ENCODE data around the gene TKT. TPM values are rescaled to one million over a fixed set of nuclear protein-coding genes. Genes with fewer than 3 reads are reported as not detected.

TKT gene
- total RNA-seq, 1 experiment from 2014 or later, result 339 TPM

DNA sequence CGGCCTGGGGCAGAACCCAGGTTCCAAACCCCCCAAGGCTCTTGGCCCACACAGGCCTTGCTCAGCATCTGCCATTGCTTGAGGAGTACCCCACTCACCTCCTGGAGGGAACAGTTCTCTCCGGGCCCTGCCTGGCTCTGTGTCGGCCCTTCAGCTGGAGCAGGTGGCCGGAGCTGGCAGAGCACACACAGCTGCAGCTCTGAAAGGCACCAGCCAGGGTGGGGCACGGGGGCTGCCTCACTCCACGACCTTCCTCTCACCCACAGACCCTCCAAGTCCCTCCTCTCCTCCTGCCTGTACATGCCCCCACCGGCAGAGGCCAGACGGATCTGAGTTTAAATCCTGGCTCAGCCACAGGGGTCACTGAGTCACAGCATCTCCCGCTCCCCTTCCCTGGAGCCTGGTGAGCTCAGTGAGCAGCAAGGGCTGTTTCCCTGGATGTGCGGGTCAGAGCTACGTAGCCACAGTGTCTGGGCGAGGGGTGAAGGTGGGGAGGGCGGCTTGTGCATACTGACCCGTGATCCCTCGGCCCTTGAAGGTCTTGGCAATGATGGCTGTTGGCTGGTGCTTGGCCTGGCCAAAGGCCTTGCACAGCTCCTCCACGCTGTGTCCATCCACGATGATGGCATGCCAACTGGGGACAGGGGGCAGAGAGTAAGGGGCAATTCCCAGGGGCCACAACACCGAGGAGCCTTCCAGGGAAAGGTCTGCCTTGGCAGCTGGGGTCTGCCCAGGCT, 23.0 kb downstream of the TKT start:
- DNase-seq, result no peak
- H3K27me3 ChIP-seq (replicated peaks; ENCODE audit: control insufficient read depth, insufficient read depth, low read length), result no peaks in the 10 kb centered on the region
- Mint-ChIP-seq H3K4me1 (ENCODE audit: low read depth, unreplicated experiment) (no peaks in the 10 kb centered on the region), H3K27me3 (ENCODE audit: insufficient read depth, unreplicated experiment) (no peaks in the 10 kb centered on the region), H3K4me3 (ENCODE audit: unreplicated experiment) (no peak overlapping the region), H3K36me3 (ENCODE audit: insufficient read depth, unreplicated experiment) (peaks cover 86% of the 10 kb centered on the region), H3K9me3 (ENCODE audit: unreplicated experiment) (no peaks in the 10 kb centered on the region), H3K27ac (ENCODE audit: unreplicated experiment) (no peak overlapping the region)
- intact Hi-C loops (cut with micrococcal nuclease; ENCODE audit: unreplicated experiment), result no loop called here
- no peak overlapping the region for H3K4me3 ChIP-seq (ENCODE audit: low read depth, low read length)
- peaks cover 7% of the 10 kb centered on the region for H3K36me3 ChIP-seq (ENCODE audit: control insufficient read depth, insufficient read depth, low read length)
- POLR2A ChIA-PET, result no interaction called here
- peaks cover 2% of the 10 kb centered on the region; the same call in 1 of the 2 replicates for H3K4me1 ChIP-seq
- H3K9me3 ChIP-seq, result no peaks in the 10 kb centered on the region
- BruUV-seq (replicated peaks), result no TSS peak
- TF ChIP-seq, protein P1, sequence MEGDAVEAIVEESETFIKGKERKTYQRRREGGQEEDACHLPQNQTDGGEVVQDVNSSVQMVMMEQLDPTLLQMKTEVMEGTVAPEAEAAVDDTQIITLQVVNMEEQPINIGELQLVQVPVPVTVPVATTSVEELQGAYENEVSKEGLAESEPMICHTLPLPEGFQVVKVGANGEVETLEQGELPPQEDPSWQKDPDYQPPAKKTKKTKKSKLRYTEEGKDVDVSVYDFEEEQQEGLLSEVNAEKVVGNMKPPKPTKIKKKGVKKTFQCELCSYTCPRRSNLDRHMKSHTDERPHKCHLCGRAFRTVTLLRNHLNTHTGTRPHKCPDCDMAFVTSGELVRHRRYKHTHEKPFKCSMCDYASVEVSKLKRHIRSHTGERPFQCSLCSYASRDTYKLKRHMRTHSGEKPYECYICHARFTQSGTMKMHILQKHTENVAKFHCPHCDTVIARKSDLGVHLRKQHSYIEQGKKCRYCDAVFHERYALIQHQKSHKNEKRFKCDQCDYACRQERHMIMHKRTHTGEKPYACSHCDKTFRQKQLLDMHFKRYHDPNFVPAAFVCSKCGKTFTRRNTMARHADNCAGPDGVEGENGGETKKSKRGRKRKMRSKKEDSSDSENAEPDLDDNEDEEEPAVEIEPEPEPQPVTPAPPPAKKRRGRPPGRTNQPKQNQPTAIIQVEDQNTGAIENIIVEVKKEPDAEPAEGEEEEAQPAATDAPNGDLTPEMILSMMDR (IDR thresholded peaks at IDR 0.05; ENCODE audit: insufficient read depth in 1 of 2, low read depth in 1 of 2, low read length in 1 of 2, severe bottlenecking in 1 of 2, unreplicated experiment in 1 of 2), result no peak
- CTCF ChIA-PET, result interaction anchor here (1.0 kb wide), 1 partner anchor 13 kb away, joined by 3 read pairs; no protein-coding TSS in a partner anchor

DNA sequence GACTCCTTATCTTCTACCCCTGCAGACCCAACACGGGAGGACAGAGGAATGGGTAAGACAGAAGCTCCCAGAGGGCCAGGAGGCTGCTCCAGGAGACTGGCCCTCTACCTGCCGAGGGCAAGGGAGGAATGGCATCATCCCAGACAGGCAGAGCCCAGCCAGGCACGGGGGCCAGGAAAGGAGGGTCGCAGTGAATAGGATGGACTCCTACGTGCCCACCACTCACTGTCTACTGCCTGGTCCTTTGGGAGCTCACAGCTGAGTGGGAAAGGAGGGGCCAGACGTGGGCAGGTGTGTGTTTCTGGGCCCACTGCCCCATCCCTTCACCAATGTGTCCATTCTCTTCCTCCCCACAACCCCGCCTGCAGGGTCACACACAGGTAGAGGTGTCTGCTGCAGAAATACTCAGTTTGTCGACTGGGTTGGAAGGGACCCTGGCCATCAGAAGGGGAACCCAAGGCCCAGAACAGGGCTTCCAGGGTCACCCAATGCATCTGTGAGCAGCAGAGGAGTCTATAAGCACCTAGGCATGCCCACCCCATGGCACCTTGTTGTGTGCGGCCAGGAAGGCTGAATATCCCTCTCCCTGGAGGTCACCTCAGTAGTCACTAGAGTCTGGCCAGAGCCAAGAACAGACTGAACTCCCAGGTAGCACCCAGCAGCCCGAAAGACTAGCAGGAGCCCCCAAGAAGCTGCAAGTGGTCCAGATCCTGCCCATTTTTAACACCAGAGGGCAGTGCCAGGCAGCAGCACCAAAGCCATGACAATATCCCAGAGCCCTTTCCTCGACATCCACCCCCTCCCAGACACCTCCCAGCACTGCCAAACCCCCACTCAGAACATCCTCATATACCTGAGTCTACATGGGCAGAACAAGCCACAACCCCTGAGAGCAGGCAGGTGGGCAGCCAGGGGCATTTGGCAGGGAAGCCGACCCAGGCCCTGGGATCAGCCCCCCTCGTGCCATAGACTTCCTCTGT, 24.0 kb downstream of the TKT start:
- peaks cover 7% of the 10 kb centered on the region for H3K36me3 ChIP-seq (ENCODE audit: control insufficient read depth, insufficient read depth, low read length)

DNA sequence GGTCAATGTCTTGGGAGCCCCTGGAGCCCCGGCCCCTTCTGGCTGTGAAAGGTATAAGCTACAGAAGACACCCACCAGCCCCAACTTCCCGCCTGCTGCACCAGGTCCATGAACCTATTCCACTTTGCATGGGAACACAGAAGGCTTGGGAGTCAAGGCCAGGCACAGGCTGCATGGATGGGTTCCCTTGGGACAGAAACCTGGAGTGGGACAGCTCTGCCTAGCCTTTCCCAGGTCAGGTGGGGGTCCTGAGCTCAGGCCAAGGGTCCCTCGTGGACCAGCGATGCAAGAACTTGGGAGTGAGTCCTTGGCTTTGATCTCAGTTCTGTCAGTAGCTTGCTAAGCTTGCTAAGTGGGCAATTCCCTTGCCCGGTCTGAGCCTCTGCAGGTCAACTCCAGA, 25.0 kb downstream of the TKT start:
- Mint-ChIP-seq H3K27me3 (ENCODE audit: insufficient read depth, unreplicated experiment) (no peaks in the 10 kb centered on the region), H3K36me3 (ENCODE audit: insufficient read depth, unreplicated experiment) (peaks cover 91% of the 10 kb centered on the region), H3K27ac (ENCODE audit: unreplicated experiment) (no peak overlapping the region), H3K4me1 (ENCODE audit: low read depth, unreplicated experiment) (no peaks in the 10 kb centered on the region), H3K4me3 (ENCODE audit: unreplicated experiment) (no peak overlapping the region), H3K9me3 (ENCODE audit: unreplicated experiment) (no peaks in the 10 kb centered on the region)
- BruUV-seq (replicated peaks), result no TSS peak
- Histone ChIP-seq H3K27me3 (replicated peaks; ENCODE audit: control insufficient read depth, insufficient read depth, low read length) (no peaks in the 10 kb centered on the region), H3K4me3 (ENCODE audit: low read depth, low read length) (no peak overlapping the region), H3K36me3 (ENCODE audit: control insufficient read depth, insufficient read depth, low read length) (peaks cover 7% of the 10 kb centered on the region), H3K4me1 (no peaks in the 10 kb centered on the region), H3K9me3 (no peaks in the 10 kb centered on the region)
- ChIA-PET CTCF (interaction anchor here (1.5 kb wide), 1 partner anchor 116 kb away, joined by 3 read pairs; no protein-coding TSS in a partner anchor), POLR2A (no interaction called here)
- intact Hi-C loops (cut with micrococcal nuclease; ENCODE audit: unreplicated experiment), result no loop called here
- peak in 1 of 2 experiments; percentile 13 for DNase-seq
- TF ChIP-seq, protein P1 (IDR thresholded peaks at IDR 0.05; ENCODE audit: insufficient read depth in 1 of 2, low read depth in 1 of 2, low read length in 1 of 2, severe bottlenecking in 1 of 2, unreplicated experiment in 1 of 2), result no peak

More for the DNA sequence above, 24.0 kb downstream of the TKT start:
- H3K4me1 Mint-ChIP-seq (ENCODE audit: low read depth, unreplicated experiment), result no peaks in the 10 kb centered on the region
- H3K4me3 Mint-ChIP-seq (ENCODE audit: unreplicated experiment), result no peak overlapping the region
- H3K27ac Mint-ChIP-seq (ENCODE audit: unreplicated experiment), result no peak overlapping the region
- H3K27me3 ChIP-seq (replicated peaks; ENCODE audit: control insufficient read depth, insufficient read depth, low read length), result no peaks in the 10 kb centered on the region
- peaks cover 87% of the 10 kb centered on the region for H3K36me3 Mint-ChIP-seq (ENCODE audit: insufficient read depth, unreplicated experiment)
- CTCF ChIA-PET, result no interaction called here
- H3K4me1 ChIP-seq, result no peaks in the 10 kb centered on the region
- TF ChIP-seq, protein P1 (IDR thresholded peaks at IDR 0.05; ENCODE audit: insufficient read depth in 1 of 2, low read depth in 1 of 2, low read length in 1 of 2, severe bottlenecking in 1 of 2, unreplicated experiment in 1 of 2), result no peak
- H3K9me3 Mint-ChIP-seq (ENCODE audit: unreplicated experiment), result no peaks in the 10 kb centered on the region
- intact Hi-C loops (cut with micrococcal nuclease; ENCODE audit: unreplicated experiment), result no loop called here
- no peak overlapping the region for H3K4me3 ChIP-seq (ENCODE audit: low read depth, low read length)
- no TSS peak for BruUV-seq (replicated peaks)
- no peaks in the 10 kb centered on the region for H3K9me3 ChIP-seq
- POLR2A ChIA-PET, result no interaction called here
- H3K27me3 Mint-ChIP-seq (ENCODE audit: insufficient read depth, unreplicated experiment), result no peaks in the 10 kb centered on the region
- DNase-seq, result no peak

Data from Caco-2 (cell line).